Right lobe of liver (tissue), 6 donors: ENCODE results near the gene GPR3. TPM values are rescaled to one million over a fixed set of nuclear protein-coding genes. Genes with fewer than 3 reads are reported as not detected.

Experiments
- ATAC-seq, 4 donors: fragments of 200-7000 bp; cut with Tn5 transposase; one replicate each; pipeline ENCODE4 v1.9.1; 2020; ENCODE audit warnings: mild to moderate bottlenecking in 4 of 4, moderate library complexity in 4 of 4
- DNase-seq, 3 donors: peaks; one replicate each; pipeline ENCODE4 v3.0.0-alpha.2; 2020
- H3K27ac ChIP-seq, 3 donors: fragments of 200-600 bp; one replicate each; pipeline ENCODE4 v1.8.0; 2022
- H3K27me3 ChIP-seq, 2 donors: fragments of 200-600 bp; one replicate each; pipeline ENCODE4 v1.8.0; 2022
- H3K36me3 ChIP-seq, 4 donors: fragments of 200-600 bp; sonication (generic) in 1 of 4; one replicate each; pipeline versions ENCODE4 v1.5.1 to v1.8.0; 2017 to 2022; ENCODE audit warnings: control low read depth in 1 of 4
- H3K4me1 ChIP-seq, 4 donors: fragments of 200-600 bp; sonication (generic) in 1 of 4; one replicate each; pipeline versions ENCODE4 v1.5.1 to v1.8.0; 2017 to 2022; ENCODE audit warnings: control low read depth in 1 of 4
- H3K4me3 ChIP-seq, 3 donors: fragments of 200-600 bp; one replicate each; pipeline ENCODE4 v1.8.0; 2022
- H3K9me3 ChIP-seq, 4 donors: fragments of 200-600 bp; sonication (generic) in 1 of 4; one replicate each; pipeline versions ENCODE4 v1.5.1 to v1.8.0; 2017 to 2022; ENCODE audit warnings: control low read depth in 1 of 4
- CTCF ChIP-seq, 4 donors: fragments of 200-600 bp in 3 of 4; fragments of 450-650 bp in 1 of 4; IDR thresholded peaks; one replicate each; pipeline versions ENCODE4 v1.5.1 to v1.8.0; 2016 to 2022; ENCODE audit warnings: antibody characterized with exemption in 4 of 4, mild to moderate bottlenecking in 2 of 4
- POLR2A ChIP-seq: fragments of 450-650 bp; IDR thresholded peaks from one replicate; pipeline ENCODE4 v1.6.1; 2017; ENCODE audit warnings: antibody characterized with exemption, mild to moderate bottlenecking
- WGBS: methylation state at CpG from one replicate; pipeline ENCODE4 v1.1.6; 2018; ENCODE audit warnings: low coverage, low lambda C conversion rate; ENCODE audit not compliant: insufficient coverage; ENCODE audit errors: missing lambda C conversion rate; 5-methylcytosine and 5-hydroxymethylcytosine counted together
- intact Hi-C, 2 donors: fragments of 100-400 bp; cut with DNase I; formaldehyde crosslinking; loops; one replicate each; pipeline versions ENCODE4 v1.11.2 to v1.14.1; 2022
- total RNA-seq, 6 experiments: library from RNA; depleted of rRNA in 2 of 6; stranded (reverse); fragments of >200 nt in 2 of 6; fragmentation: NEBNext Ultra II Directional in 3 of 6; extraction: Animal tissue kit (Norgen Biotek cat#: 25700) in 3 of 6; gene quantifications; one replicate each; pipeline versions ENCODE4 v1.1.0 to v1.2.4, GENCODE V29; 2016 to 2023
- donor health status: DM: no; HTN: yes; CAD: no.
- donor health status: DM: no; HTN: no; CAD: no.
- donor health status: DM: no; HTN: no; CAD: no.
- donor health status: DM: no; HTN: yes; CAD: no.
- donor health status: DM: no; HTN: yes; CAD: no.

The GPR3 gene
- total RNA-seq, 6 experiments from 2014 or later: 0.19 to 0.43 TPM; not detected in 4

- ATAC-seq: no peak
- 93% methylated on average over 7 of the region's 9 CpGs for WGBS
- H3K36me3 ChIP-seq: peaks cover 6 to 52% (median 27%) of the 10 kb centered on the region in 4 donors
These were observed 15.7 kb downstream of the GPR3 start for GRCh38 chr1:27408151-27408550.

GRCh38 chr1:27409669-27410068 is 17.2 kb downstream of the GPR3 start:
- no peaks in the 10 kb centered on the region for H3K9me3 ChIP-seq
- no peak overlapping the region for H3K4me3 ChIP-seq
- WGBS: 90% methylated on average over 9 of the region's 11 CpGs
- ATAC-seq (no peak), DNase-seq (no peak)
- intact Hi-C loops: loop anchor here in 1 of 2 donors (10.0 kb wide), 1 partner anchor 185 kb away; no protein-coding TSS in a partner anchor
- H3K36me3 ChIP-seq: peaks cover 6 to 66% (median 33%) of the 10 kb centered on the region in 4 donors
- H3K27ac ChIP-seq: no peak overlapping the region
- TF ChIP-seq CTCF (IDR thresholded peaks at IDR 0.05): no peak
- no peak for TF ChIP-seq POLR2A
- H3K27me3 ChIP-seq: no peaks in the 10 kb centered on the region
- H3K4me1 ChIP-seq: no peaks in the 10 kb centered on the region

More at GRCh38 chr1:27408151-27408550, 15.7 kb downstream of the GPR3 start:
- no peaks in the 10 kb centered on the region for H3K9me3 ChIP-seq
- H3K4me3 ChIP-seq: no peak overlapping the region
- TF ChIP-seq CTCF (IDR thresholded peaks at IDR 0.05) (no peak), POLR2A (no peak)
- no peaks in the 10 kb centered on the region for H3K4me1 ChIP-seq
- no peak overlapping the region for H3K27ac ChIP-seq
- intact Hi-C loops: loop anchor here in 1 of 2 donors (10.0 kb wide), 1 partner anchor 187 kb away; no protein-coding TSS in a partner anchor
- no peaks in the 10 kb centered on the region for H3K27me3 ChIP-seq
- DNase-seq: no peak

- H3K27ac ChIP-seq: no peak overlapping the region
- peaks cover 9 to 76% (median 39%) of the 10 kb centered on the region in 4 donors for H3K36me3 ChIP-seq
- no peak for DNase-seq
- WGBS: 100% methylated on average over 1 of the region's 2 CpGs
- H3K9me3 ChIP-seq: no peaks in the 10 kb centered on the region
- ATAC-seq: no peak
- intact Hi-C loops: no loop called here
- H3K27me3 ChIP-seq: no peaks in the 10 kb centered on the region
- no peak overlapping the region for H3K4me3 ChIP-seq
- no peaks in the 10 kb centered on the region for H3K4me1 ChIP-seq
- TF ChIP-seq POLR2A (no peak), CTCF (IDR thresholded peaks at IDR 0.05) (no peak)
These were observed 18.3 kb downstream of the GPR3 start for GRCh38 chr1:27410709-27411108.

GRCh38 chr1:27412502-27412901 is 20.1 kb downstream of the GPR3 start:
- intact Hi-C loops: no loop called here
- H3K27me3 ChIP-seq: no peaks in the 10 kb centered on the region
- H3K36me3 ChIP-seq: peaks cover 10 to 82% (median 40%) of the 10 kb centered on the region in 4 donors
- no peak overlapping the region for H3K27ac ChIP-seq
- no peak for ATAC-seq
- no peaks in the 10 kb centered on the region for H3K9me3 ChIP-seq
- no peak for TF ChIP-seq CTCF (IDR thresholded peaks at IDR 0.05)
- DNase-seq: no peak
- H3K4me1 ChIP-seq: no peaks in the 10 kb centered on the region
- WGBS: 96% methylated on average over 4 of the region's 4 CpGs
- H3K4me3 ChIP-seq: no peak overlapping the region

GRCh38 chr1:27413004-27413403 is 20.6 kb downstream of the GPR3 start:
- H3K4me3 ChIP-seq: no peak overlapping the region
- no peaks in the 10 kb centered on the region for H3K27me3 ChIP-seq
- H3K27ac ChIP-seq: no peak overlapping the region
- TF ChIP-seq CTCF (IDR thresholded peaks at IDR 0.05) (no peak), POLR2A (no peak)
- 17% methylated on average over 4 of the region's 4 CpGs for WGBS
- H3K9me3 ChIP-seq: no peaks in the 10 kb centered on the region
- DNase-seq: peak in 1 of 3 donors; percentile 60
- H3K4me1 ChIP-seq: no peaks in the 10 kb centered on the region
- H3K36me3 ChIP-seq: peaks cover 5 to 81% (median 40%) of the 10 kb centered on the region in 4 donors
- ATAC-seq: peak in 2 of 4 donors; percentile 44 to 82
- intact Hi-C loops: no loop called here
